HG03097 (cell line): ENCODE data around the gene TNP2.
"Not testable (repeated sequence)": the region's sequence is repeated elsewhere in the genome, so short reads cannot be mapped to it uniquely, and the experiment has no call there.

ENCODE experiments used
- ATAC-seq: cut with Tn5 transposase; IDR thresholded peaks from one replicate; pipeline ENCODE4 v1.9.1; 2021; ENCODE audit not compliant: unreplicated experiment, low FRiP score

Gene TNP2

DNA sequence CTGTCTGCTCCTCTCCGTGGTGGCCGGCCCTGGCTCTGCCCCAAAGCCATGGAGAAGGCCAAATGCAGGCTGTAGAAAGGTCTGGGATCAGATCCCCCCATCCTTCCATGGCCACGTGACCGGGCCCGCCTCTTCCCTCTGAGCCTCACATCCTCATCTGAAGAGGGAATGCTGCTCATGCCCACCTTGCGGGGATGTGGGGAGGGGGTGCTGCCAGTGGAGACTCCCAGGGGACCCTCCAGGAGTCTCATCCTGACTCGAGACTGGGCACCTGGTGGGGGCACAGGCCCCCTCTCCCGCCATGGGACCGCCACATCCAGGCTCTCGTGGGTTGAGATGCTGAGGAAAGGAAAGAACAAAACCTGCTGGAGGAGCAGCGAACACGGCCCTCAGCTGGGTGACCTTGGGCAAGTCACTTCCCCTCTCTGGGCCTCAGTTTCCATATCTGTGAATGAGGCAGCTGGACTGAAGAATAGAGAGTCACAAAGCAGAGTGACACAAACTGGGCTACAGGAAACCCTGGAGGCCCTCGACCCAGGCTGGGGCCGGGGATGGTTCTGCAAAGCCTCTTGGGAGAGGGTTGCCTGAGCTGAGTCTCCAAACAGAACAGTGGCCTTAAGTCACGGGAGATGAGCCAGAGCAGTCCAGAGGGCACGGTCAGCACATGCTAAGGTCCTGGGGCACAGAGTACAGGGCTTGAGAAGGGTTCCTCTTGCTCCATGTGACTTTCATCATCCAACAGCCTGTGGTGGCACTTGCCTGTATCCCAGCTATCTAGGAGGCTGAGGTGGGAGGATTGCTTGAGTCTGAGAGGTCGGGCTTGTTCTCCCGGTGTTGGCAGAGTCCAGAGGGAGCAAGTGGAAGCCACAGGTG, 43.2 kb downstream of the TNP2 start:
- peak; percentile 2 for ATAC-seq

DNA sequence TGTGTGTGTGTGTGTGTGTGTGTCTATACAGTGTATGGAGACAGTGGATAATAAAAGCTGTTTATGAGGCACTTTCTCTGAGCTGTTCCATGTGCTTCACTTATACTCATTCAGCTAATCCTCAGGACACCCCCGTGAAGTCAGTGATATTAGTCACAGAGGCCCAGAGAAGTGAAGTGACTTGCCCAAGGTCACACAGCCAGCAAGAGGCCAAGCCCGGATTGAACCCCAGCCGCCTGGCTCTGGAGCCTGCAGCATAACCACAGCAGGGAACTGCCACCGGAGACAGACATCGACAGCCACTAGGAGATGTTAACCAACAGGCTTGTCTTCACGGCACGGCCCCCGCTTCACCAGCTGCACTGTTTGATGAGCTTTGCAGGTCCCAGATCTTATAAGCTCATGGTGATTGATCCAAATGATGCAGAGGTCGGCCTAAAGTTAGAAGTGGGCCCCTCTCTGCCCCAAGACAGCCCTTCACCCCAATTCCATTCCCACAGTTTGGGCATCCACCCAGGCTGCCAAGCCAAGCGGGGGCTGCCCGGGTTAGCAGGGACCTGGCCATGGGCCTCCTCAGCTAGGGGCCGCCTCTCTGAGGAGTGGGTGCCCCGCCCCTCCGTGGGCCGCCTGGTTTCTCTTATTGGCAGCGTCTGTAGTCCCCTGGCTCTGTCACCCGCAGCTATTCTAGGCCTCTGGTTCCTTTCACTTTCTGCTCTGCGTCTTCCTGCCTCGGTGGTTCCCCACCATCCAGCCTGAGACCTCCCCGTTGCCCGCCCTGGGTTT, 44.0 kb downstream of the TNP2 start:
- ATAC-seq, result peak; percentile 86

DNA sequence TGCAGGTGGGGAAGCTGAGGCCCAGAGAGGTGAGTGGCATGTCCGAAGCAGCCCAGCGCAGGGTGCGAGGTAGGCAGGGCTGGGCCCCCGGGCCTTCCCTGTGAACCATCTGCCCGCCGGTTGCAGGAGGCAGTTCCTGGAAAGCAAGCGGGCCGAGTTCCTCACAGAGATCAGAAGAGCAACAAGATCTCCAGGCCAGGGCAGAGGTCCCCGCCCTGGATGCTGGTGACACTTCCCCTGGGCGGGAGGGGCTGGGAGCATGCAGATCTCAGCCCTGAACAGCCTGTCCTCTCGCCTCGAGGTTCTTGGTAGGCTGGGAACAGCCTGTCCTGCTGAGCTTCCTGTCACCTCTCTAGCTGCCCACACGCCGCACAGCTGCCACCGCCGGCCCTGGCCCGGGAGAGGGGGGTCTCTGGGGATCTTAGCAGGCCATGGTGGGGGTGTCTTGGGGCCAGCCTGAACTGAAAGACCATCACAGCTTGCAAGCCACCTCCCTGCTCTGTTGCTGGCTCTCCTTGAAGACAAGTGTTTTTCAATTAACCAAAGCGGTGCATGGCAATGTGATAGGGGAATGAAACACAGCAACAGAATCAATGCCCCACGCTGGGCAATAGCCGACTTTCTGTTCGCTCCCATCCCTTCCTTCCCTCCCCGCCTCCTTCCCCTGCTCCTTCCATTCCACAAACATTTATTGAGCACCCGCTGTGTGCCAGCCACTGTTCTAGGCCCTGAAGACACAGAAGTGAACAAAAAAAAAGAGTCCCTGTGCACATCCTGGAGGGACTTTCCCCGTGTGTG, 44.8 kb downstream of the TNP2 start:
- ATAC-seq, result peak; percentile 54

DNA sequence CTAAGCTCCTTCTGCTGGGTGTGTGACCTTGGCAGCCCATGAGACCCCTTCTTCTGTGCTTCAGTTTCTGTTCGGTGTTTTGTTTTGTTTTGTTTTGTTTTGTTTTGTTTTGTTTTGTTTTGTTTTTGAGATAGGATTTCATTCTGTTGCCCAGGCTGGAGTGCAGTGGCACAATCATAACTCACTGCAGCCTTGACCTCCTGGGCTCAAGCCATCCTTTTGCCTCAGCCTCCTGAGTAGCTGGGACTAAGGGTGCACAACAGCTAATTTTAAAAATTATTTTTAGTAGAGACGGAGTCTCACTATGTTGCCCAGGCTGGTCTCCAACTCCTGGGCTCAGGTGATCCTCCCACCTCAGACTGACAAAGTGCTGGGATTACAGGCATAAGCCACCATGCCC, 48.6 kb downstream of the TNP2 start:
- ATAC-seq, result not testable (repeated sequence)

DNA sequence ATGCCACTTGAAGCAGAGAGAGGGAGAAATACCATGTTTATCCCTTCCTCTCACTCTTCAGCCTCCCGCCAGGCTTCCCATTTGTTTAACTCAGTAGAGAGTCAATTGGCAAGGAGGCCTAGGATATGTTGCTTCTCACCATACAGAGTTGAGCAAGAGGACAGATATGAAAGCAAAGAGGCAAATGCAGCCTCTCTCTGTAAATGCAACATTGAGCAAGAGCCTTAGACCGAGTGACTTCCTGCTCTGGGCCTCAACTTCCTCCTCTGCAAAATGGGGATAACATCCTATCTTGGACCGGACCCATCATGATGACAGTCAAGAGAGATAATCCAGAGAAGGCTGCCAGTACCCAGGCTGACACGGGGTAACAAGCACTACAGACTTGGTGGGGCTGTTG, 49.9 kb downstream of the TNP2 start:
- no peak for ATAC-seq

DNA sequence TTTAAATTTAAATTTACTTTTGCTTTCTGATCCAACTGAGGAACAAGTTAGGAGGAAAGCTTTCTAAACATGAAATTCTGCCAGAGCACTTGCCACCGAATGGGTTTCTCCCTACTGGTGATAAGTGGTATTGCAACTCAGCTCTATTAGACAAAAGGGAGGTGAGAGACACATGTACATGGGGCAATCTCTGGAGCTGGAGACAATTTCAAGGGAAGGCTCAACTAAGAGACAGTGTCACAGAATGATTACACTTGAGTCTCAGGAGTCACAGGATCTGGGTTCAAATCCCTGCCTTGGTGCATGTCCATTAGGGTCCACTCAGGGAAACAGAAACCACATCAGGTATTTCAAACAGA, 50.5 kb downstream of the TNP2 start:
- ATAC-seq, result no peak
